IPS-NIHi7 (cell line): ENCODE results near the gene ZBTB17.
A peak's percentile ranks its signal among the peaks of the same experiment; 100 is the strongest.
"Not testable (repeated sequence)": the region's sequence is repeated elsewhere in the genome, so short reads cannot be mapped to it uniquely, and the experiment has no call there.

Source experiments
- DNase-seq: peaks from one replicate; pipeline ENCODE4 v3.0.0; 2012; ENCODE audit warnings: mixed read lengths; ENCODE audit errors: extremely low spot score

The ZBTB17 gene

DNA sequence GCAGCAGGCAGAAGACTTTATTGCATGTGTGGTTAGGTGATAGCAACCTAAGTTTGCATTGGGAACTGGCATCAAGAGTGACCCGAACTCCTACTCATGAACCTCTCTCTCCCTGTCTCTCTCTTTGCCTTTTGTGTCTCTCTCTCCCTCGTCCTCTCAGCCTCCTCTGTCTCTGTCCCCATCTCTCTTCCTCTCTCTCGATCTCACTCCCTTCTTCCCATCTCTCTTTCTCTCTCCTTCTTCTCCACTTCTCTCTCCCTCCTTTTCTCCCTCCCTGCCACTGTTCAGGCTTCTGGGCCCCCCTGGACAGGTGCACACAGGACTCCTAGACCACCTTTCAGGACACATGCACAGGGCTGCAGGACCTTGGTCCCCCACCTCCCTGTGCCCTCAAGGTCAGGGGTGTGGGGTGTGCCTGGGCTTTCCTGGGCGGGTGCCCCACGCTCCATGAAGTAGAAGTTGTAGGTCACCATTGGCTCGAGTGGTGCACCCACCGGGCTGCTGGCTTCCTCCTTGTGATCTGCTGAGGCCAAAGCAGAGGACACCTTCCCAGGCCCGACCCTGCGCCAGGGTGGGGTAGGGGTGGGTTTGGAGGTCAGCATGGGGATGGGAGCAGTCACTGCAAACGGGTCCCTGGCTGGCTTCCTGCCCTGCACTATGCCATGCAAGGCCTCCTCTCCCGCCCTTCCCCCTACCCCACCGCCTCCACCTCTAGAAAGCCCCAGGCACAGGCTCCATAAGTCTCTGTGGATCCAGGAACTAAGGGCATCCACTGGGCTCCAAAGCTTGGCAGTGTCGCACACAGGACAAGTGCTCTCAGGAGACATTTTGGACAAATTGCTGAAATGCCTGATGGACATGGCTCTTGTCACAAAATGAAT, 13.2 kb upstream of the ZBTB17 start:
- DNase-seq: no peak

DNA sequence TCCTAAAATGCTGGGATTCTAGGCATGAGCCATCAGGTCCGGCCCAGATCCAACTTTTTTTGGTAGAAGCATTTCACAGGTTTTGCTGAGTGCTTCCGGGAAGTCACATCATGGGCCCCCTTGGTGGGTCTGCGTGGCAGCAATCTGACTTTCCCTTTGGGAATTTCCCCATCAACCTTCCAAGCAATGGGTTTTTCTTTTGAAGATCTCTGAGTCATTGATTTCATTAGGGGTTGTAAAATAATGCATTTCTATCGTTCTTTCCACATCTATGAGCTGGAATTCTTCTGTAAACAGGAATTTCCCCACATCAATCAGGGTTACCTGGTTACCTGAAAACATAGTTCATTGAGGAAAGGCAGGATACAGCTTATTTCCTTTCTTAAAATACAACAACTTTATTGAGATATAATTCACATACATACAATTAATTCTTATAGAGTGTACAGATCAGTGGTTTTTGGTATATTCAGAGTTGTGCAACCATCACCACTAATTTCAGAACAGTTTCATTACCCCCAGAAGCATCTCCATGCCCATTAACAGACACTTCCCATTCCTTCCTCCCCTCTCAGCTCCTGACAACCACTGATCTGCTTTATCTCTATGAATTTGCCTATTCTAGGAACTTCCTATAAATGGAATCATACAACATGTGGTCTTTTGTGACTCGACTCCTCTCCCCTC, 9.9 kb upstream of the ZBTB17 start:
- DNase-seq: no peak

DNA sequence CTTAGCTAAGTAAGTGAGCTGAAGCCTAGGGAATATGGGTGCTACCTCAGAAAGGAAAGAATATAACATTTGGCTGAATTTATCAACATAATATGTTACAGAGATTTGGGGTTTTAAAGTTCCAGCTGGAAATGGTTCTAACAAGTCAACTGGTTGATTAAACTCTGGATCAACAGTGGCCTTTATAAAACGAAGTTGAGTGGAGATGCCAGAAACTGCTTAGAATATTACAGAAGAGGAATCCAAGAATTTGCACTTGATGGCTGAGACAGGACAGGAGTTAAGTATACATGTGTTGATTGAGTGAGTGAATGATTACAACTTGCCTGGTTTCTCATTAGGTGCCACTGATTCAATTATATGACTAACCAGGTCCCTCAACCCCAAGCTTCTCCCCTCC, 7.4 kb upstream of the ZBTB17 start:
- no peak for DNase-seq

DNA sequence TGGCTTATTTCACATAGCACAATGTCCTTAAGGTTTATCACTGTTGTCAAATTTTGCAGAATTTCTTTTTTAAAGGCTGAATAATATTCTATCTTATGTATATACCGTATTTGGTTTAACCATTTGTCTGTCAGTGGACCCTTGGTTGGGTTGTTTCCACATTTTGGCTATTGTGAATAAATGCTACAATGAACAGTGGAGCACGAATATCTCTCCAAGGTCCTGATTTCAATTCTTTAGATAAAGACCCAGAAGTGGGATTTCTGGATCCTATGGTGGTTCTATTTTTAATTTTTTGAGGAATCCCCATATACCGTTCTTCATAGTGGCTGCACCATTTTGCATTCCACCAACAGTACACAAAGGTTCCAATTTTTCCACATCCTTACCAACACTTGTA, 5.8 kb upstream of the ZBTB17 start:
- DNase-seq: no peak

DNA sequence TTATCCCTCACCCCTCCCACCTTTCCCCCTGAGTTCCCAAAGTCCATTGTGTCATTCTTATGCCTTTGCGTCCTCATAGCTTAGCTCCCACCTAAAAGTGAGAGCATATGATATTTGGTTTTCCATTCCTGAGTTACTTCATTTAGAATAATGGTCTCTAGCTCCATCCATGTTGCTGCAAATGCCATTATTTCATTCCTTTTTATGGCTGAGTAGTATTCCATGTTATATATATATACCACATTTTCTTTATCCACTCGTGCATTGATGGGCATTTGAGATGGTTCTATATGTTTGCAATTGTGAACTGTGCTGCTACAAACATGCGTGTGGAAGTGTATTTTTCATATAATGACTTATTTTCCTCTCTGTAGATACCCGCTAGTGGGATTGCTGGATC, 2.0 kb upstream of the ZBTB17 start:
- not testable (repeated sequence) for DNase-seq

DNA sequence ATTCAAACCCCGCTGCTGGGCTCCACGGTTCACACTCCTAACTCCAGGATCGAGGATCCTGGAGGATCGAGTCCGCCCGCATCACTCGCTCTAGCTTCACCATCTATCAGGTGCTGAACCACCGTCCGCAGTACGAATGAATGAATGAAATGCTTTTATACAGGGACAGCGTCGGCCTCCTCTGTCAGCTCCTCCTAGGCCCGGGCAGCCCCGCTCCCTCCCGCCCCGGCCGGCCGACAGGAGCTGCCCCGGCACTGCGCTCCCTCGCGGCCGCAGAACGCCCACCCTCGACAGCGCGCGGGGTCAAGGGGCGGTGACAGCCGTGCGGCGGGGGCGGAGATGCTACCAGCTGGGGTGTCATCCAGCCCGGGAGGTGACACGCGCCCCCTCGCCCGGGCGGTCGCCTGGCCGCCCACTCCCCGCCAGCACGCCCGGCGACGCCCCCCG, 520 bp downstream of the ZBTB17 start:
- DNase-seq: peak; percentile 88

DNA sequence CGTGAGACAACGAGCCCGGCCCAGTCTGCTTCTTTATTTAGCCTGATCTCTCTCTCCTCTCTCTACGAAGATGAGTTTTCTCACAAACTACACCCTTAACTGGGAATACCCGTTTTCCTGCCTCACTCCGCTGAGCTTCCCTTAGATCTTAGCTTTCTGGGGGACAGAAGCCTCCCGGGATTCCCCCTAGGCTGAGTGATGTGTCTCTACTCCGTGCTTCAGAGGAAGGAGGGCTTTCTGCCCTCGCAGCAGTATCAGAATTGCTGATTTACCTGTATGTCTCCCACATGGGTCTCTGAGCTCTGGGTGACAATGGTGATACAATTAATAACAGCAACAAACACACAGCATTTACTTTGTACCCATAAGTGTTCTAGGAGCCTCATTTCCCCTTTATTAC, 1.0 kb downstream of the ZBTB17 start:
- DNase-seq: no peak

DNA sequence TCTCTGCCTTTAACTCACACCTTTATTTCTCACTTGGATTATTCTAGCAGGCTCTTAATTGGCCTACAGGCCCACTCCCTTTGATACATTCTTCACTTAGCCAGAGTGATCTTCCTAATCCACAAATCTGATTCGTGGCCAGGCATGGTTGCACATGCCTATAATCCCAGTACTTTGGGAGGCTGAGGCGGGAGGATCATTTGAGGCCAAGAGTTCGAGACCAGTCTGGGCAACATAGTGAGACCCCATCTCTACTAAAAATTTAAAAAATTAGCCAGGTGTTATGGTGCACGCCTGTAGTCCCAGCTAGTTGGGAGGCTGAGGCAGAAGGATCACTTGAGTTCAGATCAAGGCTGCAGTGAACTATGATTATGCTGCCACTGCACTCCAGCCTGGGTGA, 2.1 kb downstream of the ZBTB17 start:
- DNase-seq: no peak

DNA sequence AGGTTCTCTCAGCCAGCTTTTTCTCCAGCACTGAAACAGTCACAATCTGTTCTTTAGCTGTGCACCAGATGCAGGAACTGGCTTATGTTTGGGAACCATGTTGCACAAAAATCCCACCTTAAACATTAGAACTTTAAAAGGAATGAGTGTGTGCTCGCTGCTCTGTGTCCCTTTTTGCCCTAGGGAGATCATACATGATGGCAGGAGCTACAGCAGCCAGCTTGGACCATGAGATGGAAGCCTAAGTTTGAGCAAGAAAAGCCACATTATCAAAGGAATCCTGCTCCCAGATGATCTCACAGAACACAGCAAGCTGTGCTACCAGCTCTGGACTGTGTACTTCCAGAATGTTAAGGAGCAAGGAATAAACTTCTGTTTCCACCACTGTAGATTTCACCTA, 3.5 kb downstream of the ZBTB17 start:
- no peak for DNase-seq

DNA sequence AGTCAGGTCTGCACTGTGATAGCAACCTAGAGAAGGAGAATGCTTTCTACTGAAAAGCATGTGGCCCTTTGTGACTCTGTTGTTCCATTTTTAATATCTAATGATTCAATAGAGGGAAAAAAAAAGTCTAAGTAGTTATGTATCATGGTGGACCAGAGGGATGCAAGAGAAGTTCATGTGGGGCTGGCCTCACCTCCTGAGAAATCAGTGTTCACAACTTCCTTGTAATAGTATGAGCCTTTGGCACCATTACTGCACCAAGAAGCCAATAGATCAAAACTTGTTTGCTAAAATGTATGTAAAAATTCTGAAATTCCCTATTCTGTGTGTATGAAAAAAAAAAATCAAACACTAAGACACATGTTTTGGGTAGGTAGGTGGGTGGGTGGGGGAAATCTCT, 5.0 kb downstream of the ZBTB17 start:
- DNase-seq: no peak

DNA sequence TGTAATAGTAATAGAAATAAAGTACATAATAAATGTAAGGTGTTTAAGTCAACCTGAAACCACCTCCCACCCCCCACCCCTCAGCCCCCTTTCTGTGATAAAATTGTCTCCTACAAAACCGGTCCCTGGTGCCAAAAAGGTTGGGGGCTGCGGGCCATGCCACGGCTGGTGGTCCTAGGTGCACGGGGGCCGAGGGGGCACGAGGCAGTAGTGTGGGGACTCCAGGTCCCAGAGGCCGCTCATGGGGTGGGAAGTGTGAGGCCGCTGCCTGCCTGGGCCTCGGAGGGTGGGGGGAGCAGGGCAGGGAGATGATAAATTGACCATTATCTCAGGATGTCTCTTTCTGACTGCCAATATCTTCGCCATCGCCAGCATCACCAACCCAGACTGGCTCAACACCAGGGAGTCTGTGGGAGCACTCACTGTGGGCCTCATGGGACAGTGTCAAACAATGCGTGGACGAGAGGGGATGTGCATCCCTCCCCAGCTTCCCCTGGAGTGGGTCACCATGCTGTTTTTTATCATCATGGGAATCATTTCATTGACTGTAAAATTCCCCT, 6.5 kb downstream of the ZBTB17 start:
- DNase-seq: no peak

DNA sequence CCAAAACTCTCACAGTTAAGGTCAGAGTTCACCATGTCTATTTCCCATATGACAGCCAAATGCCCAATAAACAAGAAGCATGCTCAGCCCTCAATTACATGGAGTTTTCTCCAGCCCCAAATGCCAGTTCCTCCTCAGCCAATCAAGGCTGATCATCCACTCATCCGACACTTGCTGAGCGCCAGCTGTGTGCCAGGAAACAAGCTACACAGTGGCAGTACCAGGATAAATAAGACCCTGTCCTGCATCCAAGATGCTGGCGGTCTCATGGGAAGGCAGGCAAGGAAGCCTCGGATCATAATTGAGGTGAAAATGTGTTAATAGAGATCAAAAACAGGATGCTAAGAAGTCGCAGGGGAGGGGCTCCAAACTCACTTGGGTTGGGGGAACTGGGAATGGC, 7.7 kb downstream of the ZBTB17 start:
- no peak for DNase-seq

DNA sequence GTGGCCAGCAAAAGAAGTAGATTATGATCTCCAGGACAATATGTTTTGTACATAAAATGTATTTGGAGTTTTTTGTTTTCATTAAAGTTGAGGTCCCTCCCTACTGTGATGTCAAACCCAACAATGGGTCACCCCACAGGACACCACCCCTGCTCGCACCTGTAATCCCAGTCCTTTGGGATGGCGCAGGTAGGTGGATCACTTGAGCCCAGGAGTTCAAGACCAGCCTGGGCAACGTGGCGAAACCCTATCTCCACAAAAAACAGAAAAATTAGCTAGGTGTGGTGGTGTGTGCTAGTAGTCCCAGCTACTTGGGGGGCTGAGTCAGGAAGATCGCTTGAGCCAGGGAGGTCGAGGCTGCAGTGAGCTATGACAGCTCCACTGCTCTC, 9.0 kb downstream of the ZBTB17 start:
- DNase-seq: no peak

DNA sequence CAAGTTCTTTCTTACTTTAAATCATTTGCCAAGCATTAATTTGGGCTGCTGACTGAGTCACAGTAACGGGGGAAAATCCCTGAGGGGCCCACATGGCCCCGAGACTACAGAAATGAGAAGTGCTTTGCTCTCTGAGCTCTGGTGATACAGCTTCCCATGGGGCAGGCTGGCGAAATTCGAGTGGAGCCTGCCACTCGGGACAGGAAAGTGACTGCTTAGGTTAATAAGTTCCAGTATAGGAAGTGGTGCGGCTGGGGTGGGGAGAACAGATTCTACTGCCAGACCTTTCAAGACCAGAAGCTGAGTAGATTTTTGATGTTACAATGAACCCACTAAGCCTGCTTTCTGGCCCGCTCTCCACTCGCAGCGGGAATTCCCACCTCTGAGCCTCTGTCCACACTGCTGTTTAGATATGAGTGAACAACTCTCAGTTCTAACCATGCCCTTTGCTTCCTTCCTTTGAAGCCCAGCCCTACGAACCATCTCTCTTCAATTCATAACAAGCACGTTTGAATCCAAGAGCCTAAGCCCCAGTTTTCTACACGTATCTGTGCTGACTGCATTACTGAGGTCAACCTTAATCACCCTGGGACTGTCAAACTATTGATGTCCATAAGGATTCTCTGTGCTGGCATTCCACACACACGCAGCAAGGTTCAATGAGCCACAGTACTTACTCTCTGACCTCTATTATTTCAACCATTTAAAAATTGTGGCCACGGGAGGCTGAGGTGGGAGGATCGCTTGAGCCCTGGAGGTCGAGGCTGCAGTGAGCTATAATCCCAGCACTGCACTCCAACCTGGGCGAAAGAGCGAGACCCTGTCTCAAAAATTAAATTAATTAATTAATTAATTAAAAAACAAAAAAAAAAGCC, 9.6 kb downstream of the ZBTB17 start:
- DNase-seq: no peak

DNA sequence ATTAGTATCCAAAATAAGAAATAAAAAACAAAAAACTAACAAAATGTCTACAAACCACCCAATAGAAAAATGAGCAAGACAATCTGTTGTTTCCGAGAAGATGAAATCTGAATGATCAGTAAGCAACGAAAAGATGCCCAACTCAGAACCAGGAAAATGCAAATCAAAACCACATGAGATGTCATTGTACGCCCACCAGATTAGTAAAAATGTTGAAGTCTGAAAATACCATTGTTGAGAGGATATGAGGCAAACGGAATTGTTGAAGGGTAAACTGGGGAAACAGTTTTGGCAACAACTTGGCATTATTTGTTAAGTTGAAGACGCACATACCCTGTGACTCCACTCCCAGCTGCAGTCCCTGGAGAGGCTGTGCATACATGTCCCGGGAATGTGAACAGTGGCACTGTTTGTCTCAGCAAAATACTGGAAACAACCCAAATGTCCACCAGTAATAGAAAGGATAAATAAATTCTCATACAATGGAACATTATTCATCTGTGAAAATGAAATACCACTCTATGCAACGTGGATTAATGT, 10.6 kb downstream of the ZBTB17 start:
- DNase-seq: no peak

DNA sequence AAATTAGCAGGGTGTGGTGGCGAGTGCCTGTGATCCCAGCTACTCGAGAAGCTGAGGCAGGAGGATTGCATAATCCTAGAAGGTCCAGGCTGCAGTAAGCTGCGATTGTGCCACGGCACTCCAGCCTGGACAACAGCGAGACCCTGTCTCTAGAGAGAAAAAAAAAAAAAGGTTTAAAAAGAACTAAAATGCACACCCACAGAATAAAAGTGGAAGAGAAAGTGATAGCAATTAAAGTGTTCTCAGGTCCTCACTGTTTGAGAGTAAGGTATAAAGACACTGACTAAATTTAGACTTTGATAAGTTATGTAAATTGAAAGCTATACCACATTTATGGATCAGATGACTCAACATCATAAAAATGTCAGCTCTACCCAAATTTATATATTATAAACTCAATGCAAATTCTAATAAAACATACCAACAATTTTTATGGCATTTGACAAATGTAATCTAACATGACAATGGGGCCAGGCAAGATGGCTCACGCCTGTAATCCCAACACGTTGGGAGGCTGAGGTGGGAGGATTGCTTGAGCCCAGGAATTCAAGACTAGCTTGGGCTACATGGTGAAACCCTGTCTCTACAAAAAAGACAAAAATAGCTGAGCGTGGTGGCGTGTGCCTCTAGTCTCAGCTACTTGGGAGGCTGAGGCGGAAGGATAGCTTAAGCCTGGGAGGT, 11.8 kb downstream of the ZBTB17 start:
- DNase-seq: no peak

DNA sequence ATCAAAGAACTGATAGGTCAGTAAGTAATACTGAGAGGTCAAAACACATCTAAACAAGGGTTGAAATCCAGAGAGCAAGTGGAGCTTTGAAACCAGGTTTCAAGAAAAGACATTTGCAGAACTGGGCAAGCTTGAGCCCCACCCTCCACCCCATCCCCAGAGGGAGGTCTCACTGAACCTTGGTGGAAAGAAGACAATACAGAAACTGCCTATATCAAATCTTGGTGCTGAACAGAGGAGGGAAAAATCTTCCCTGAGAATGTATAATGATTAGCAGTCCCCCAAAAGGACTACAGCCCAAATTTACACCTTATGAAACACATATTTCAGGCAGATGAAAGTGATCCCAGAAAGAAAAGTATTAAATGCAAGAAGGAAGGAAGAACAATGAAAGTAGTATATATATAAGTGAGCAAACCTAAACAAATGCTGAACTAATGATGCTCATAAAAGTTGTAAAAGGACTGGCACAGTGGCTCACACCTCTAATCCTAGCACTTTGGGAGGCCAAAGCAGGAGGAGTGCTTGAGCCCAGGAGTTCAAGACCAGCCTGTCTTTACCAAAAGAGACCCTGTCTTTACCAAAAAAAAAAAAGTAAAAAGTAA, 12.4 kb downstream of the ZBTB17 start:
- no peak for DNase-seq

DNA sequence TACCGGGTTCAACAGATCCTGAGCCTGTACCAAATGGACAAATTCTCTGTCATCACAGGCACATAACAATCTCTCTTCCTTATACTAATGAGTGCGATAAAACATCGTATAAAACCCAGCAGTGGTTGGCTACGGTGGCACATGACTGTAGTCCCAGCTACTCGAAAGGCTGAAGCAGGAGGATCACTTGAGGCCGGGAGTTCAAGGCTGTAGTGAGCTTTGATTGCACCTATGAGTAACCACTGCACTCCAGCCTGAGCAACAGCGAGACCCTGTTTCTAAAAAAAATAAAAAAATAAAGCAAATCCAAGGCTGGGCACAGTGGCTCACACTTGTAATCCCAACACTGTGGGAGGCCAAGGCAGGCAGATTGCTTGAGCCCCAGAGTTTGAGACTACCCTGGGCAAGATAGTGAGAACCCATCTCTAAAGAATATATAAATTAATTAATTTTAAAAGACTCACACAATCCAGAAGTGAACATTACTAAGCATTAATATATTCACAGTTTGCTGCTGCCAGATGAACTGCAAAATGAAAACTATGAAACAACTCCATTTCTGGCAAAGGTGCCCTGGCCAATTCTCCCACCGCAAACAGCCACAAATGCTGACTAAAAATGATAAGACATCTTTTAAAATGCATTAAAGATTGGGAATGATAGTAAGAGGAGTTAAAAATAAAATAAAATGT, 13.1 kb downstream of the ZBTB17 start:
- DNase-seq: no peak

DNA sequence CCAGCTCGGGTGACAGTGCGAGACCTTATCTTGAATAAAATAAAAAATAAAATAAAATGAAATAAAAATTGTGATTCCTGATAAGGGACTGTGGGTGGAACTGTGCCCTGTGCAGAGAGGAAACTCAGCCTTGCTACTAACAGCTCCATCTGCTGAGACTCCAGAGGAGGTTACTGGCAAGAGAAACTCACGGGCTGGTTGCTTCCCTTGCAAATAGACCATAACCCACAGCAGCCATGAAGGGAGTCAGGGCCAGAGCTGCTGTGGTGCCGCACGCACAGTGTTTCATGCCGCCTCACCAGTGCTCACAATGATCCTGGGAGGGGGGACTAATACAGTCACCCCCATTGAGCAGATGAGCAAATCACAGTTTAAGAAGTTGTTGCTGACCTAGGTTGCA, 13.7 kb downstream of the ZBTB17 start:
- peak; percentile 41 for DNase-seq

DNA sequence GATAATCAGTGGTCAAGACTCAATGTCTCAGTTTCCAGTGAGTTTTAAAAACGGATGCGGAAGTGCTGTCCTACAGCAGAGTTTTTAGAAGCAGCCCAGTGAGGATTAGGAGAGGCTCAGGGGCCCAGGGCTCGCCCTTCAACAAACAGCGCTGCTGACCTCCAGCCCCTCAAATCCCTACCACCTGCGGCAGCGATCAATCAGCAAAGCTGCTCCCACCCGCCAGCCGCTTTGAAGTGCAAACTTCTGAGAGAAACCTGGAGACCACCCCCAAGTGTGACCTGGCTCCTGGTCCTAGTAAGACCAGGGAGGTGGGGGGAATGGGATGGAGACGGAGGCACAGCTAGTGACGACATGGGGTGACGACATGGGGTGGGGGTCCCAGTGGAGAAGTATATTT, 14.4 kb downstream of the ZBTB17 start:
- DNase-seq: peak; percentile 68
